Measurements from ENCODE around the gene REX1BD. TPM values are rescaled to one million over a fixed set of nuclear protein-coding genes. Genes with fewer than 3 reads are reported as not detected.

The REX1BD gene
- total RNA-seq, 4 donors from 2014 or later: 57.4 to 137 (median 101) TPM

DNA sequence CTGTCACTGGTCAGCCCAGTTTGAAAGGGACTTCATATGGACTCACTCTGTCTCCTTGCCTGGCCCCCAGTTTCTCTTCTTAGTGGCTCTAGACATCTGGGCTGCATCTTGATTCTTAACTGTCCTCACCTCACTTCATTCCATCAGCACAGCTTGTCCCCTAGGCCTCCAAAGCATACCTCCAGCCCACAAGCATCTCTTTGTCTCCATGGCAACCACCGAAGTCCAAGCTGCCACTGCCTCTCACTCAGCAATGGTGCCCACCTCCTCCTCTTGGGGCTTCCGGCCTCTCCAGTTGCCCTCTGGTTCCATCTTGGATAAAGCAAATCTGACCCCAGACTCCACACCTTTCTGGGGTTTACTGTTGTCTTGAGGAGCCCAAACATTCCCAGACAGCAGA lies 38.3 kb downstream of the REX1BD start:
- intact Hi-C loops (cut with DNase I): no loop called here
- Histone ChIP-seq H3K27me3 (no peaks in the 10 kb centered on the region), H3K4me3 (replicated peaks in 1 of 3) (no peak overlapping the region), H3K4me1 (peaks cover 0 to 6% of the 10 kb centered on the region in 2 donors), H3K36me3 (no peaks in the 10 kb centered on the region), H3K9me3 (no peaks in the 10 kb centered on the region), H3K27ac (no peak overlapping the region)
- whole genome bisulfite sequencing, 2 donors: 60 to 73% methylated on average over 2 of the region's 2 CpGs
- TF ChIP-seq POLR2A (IDR thresholded peaks at IDR 0.05): no peak
- TF ChIP-seq, protein P1, sequence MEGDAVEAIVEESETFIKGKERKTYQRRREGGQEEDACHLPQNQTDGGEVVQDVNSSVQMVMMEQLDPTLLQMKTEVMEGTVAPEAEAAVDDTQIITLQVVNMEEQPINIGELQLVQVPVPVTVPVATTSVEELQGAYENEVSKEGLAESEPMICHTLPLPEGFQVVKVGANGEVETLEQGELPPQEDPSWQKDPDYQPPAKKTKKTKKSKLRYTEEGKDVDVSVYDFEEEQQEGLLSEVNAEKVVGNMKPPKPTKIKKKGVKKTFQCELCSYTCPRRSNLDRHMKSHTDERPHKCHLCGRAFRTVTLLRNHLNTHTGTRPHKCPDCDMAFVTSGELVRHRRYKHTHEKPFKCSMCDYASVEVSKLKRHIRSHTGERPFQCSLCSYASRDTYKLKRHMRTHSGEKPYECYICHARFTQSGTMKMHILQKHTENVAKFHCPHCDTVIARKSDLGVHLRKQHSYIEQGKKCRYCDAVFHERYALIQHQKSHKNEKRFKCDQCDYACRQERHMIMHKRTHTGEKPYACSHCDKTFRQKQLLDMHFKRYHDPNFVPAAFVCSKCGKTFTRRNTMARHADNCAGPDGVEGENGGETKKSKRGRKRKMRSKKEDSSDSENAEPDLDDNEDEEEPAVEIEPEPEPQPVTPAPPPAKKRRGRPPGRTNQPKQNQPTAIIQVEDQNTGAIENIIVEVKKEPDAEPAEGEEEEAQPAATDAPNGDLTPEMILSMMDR (IDR thresholded peaks at IDR 0.05): no peak
- DNase-seq: no peak

DNA sequence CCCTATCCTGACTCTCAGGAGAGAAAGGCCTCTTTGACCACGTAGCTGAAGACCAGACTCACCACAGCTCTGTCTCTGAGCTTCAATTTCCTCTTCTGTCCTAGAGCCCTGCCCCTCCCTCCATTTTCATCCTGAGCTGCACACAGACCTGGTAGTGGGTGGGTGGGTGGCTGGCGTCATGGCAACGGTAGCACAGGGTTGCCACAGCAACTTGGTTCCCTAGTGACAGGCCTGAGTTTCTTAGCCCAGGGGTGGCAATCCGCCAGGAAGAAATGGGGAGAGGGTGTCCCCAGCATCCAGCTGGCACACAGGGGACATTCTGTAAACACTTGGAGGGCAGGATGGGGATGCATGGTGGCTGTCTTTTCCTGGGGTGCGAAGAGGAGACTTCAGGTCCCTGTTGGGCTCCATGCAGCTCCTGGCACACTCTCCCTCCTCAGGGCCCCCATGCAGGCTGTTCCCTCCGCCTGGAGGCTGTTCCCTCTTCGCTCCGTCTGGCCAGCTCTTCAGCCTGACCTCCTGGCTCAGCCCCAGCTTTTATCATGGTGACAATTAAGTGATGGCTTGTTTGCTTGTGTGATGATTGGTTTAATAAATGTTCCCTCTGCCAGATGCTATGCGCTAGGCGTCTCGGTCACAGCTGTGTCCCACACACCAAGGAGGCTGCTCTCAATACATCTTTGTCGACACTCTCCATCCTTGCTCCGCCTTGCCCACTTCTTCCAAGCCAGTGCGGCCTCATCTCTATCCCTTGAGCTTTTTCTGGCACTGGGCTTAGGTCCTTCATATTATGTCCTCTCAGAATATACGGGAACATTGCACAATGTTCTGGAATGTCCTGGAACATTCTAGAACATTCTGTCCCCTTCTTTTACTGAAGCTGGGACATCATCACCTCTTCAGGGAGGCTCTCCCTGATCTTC lies 40.8 kb downstream of the REX1BD start:
- Histone ChIP-seq H3K9me3 (no peaks in the 10 kb centered on the region), H3K4me1 (peaks cover 0 to 6% of the 10 kb centered on the region in 2 donors), H3K27ac (peak overlapping the region; percentile 9 to 71 (median 17)), H3K36me3 (no peaks in the 10 kb centered on the region), H3K4me3 (replicated peaks in 1 of 3) (no peak overlapping the region), H3K27me3 (no peaks in the 10 kb centered on the region)
- no peak for TF ChIP-seq POLR2A (IDR thresholded peaks at IDR 0.05)
- TF ChIP-seq, protein P1 (IDR thresholded peaks at IDR 0.05): no peak
- peak in 1 of 2 donors; percentile 27 for DNase-seq
- WGBS, 2 donors: 76 to 78% methylated on average over 14 of the region's 15 CpGs
- intact Hi-C loops (cut with DNase I): no loop called here

DNA sequence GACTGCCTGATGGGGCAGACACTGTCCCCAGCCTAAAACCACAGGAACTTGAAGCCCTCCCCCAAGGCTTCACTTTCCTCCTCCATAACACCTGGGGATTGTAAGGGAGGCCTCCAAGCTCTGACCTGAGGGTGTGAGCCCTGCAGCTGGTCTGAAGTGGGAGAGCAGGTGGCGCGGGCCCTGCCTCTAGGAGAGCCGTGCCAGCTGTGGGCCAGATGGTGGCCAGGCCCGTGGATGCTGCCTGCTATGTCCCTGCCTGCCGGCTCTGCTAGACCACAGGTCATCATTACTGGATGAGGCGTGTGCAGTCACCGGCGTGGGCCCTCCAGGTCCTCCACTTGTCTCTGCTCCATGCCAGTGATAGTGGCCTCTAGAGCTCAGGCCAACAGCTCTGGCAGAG lies 44.7 kb downstream of the REX1BD start:
- Histone ChIP-seq H3K36me3 (no peaks in the 10 kb centered on the region), H3K4me3 (replicated peaks in 1 of 3) (no peak overlapping the region), H3K27ac (no peak overlapping the region), H3K9me3 (no peaks in the 10 kb centered on the region), H3K4me1 (peaks cover 8 to 29% of the 10 kb centered on the region in 2 donors), H3K27me3 (no peaks in the 10 kb centered on the region)
- 77 to 92% methylated on average over 5 of the region's 8 CpGs for WGBS, 2 donors
- TF ChIP-seq POLR2A (IDR thresholded peaks at IDR 0.05): no peak
- TF ChIP-seq, protein P1 (IDR thresholded peaks at IDR 0.05): no peak
- intact Hi-C loops (cut with DNase I): no loop called here
- DNase-seq: no peak

DNA sequence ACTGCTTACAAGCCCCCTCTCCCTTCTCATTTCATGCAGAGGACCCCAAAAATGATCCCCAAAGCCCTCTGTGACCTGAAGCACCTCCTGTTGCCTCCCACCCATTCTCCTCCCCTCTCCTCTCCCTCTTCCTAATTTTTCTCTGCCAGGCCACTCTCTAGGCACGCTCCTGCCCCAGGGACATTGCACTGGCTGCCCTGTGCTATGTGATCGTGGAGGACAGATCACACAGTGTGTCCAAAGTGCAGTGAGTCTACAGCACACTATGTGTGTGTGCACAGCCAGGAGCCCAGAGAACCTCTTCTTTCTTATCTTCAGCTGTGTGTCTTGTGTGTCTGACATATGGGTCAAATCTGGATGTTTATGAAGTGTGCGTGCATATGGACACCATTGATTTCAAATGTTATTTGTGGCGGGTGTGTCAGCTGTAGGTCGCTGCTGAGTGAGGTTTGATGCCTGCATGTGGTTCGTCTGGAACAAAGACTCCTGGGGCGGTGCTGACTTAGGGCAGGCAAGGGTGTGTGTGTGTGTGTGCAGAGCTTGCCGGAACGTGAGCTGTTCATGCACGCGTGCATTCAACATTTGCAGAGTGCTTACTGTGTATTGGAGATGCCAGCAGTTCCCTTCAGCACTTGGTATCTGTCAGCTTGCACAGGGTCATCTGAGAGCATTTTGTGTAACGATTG lies 46.2 kb downstream of the REX1BD start:
- intact Hi-C loops (cut with DNase I): no loop called here
- H3K36me3 ChIP-seq: no peaks in the 10 kb centered on the region
- peak; percentile 67 for DNase-seq
- H3K4me1 ChIP-seq: peaks cover 8 to 31% of the 10 kb centered on the region in 2 donors
- no peaks in the 10 kb centered on the region for H3K27me3 ChIP-seq
- no peaks in the 10 kb centered on the region for H3K9me3 ChIP-seq
- no peak overlapping the region for H3K4me3 ChIP-seq (replicated peaks in 1 of 3)
- no peak overlapping the region for H3K27ac ChIP-seq
- TF ChIP-seq, protein P1 (IDR thresholded peaks at IDR 0.05): no peak
- no peak for TF ChIP-seq POLR2A (IDR thresholded peaks at IDR 0.05)
- WGBS, 2 donors: 59 to 63% methylated on average over 7 to 10 of the region's 12 CpGs

GRCh38 chr19:18635831-18636182 lies 47.2 kb downstream of the REX1BD start:
- Histone ChIP-seq H3K4me1 (peaks cover 8 to 31% of the 10 kb centered on the region in 2 donors), H3K4me3 (replicated peaks in 1 of 3) (peak overlapping the region in 1 of 3 donors; percentile 86), H3K36me3 (no peaks in the 10 kb centered on the region), H3K27ac (no peak overlapping the region), H3K9me3 (no peaks in the 10 kb centered on the region), H3K27me3 (no peaks in the 10 kb centered on the region)
- WGBS, 2 donors: 13 to 20% methylated on average over 6 of the region's 6 CpGs
- intact Hi-C loops (cut with DNase I): no loop called here
- no peak for TF ChIP-seq POLR2A (IDR thresholded peaks at IDR 0.05)
- TF ChIP-seq, protein P1 (IDR thresholded peaks at IDR 0.05): no peak
- no peak for DNase-seq
